CD4-positive, alpha-beta T cell treated with Interleukin-4 for 4 hours (primary cell): ENCODE data around the gene GSPT1.
"Not testable (repeated sequence)": the region's sequence is repeated elsewhere in the genome, so short reads cannot be mapped to it uniquely, and the experiment has no call there.

Source experiments
- DNase-seq: peaks from one replicate; pipeline ENCODE4 v3.0.0-alpha.2; 2020

Gene GSPT1

GRCh38 chr16:11851294-11852091, 64.3 kb downstream of the GSPT1 start, which contains the start of gene RSL1D1:
RSL1D1 (minus strand) TSS chr16:11851542; CDS start chr16:11851512, 30 bp downstream.
- peak; percentile 92 for DNase-seq

- no peak for DNase-seq
Observed at GRCh38 chr16:11848842-11849241, 66.9 kb downstream of the GSPT1 start.

- no peak for DNase-seq
Observed at GRCh38 chr16:11844499-11844898, 71.3 kb downstream of the GSPT1 start.

DNA sequence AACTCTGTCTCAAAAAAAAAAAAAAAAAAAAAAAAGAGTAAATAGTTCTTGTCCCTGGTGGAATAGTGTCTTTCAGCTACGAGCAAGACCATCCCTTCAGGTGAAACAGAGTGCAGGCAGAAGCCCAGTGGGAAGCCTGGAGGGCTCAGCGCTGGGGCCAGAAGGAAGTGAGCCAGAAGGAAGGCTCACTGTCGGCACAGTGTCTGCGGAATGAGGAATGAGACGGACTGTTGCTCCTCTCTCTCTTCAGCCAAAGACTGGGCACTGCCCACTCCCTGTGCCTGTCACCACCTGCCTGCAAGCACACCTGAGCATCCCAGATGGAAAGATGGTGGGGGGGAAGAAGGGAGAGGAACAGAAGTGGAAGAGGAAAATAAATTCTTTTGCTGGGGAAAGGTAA, 71.9 kb downstream of the GSPT1 start:
- DNase-seq = no peak

- no peak for DNase-seq
Observed at GRCh38 chr16:11843206-11843605, 72.5 kb downstream of the GSPT1 start.

GRCh38 chr16:11841026-11841425, 74.7 kb downstream of the GSPT1 start:
- DNase-seq = no peak

- DNase-seq = no peak
Observed at GRCh38 chr16:11836650-11837244, 79.0 kb downstream of the GSPT1 start.

DNA sequence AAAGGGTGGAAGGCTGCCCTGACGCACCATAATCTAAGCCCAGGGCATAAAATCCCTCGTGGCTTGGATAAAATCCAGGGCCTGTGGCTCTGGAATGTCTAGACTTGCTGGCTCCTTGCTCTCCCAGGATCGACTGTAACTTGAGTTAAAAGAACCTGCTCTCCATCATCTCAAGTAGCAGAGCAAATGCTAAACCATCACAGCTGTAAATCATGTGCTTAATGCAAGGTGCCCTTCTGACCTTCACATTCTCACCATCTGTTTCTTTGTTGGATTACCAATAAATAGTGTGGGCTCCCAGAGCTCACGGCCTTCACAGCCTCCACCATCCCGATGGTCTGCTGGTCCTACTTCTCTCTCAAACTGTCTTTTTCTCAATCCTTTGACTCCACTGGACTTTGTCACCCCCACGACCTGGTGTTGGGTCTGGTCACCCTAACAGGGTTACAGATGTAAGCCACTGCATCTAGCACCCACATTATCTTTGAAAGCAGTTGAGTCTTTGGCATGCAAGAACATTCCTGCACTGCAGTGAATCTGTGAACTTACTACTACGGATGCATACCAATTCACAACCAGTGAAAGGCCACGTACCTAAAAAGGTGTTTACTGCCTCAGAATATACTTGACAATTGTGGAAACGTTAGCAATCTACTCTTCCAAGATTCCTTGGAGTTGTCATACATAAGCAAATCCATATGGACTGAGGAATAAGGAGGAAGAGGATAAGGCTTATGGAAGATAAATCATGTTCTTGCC, 79.7 kb downstream of the GSPT1 start:
- DNase-seq = no peak

DNA sequence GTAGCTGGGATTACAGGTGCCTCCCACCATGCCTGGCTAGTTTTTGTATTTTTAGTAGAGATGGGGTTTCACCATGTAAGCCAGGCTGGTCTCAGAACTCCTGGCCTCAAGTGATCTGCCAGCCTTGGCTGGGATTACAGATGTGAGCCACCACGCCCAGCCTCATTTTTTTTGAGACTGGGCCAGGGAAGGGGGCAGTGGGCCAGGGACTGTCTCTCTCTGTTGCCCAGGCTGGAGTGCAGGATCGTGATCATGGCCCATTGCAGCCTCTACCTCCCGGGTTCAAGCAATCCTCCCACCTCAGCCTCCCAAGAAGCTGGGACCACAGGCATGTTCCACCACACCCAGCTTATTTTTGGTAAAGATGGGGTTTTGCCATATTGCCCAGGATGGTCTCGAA, 80.4 kb downstream of the GSPT1 start:
- DNase-seq = no peak

DNA sequence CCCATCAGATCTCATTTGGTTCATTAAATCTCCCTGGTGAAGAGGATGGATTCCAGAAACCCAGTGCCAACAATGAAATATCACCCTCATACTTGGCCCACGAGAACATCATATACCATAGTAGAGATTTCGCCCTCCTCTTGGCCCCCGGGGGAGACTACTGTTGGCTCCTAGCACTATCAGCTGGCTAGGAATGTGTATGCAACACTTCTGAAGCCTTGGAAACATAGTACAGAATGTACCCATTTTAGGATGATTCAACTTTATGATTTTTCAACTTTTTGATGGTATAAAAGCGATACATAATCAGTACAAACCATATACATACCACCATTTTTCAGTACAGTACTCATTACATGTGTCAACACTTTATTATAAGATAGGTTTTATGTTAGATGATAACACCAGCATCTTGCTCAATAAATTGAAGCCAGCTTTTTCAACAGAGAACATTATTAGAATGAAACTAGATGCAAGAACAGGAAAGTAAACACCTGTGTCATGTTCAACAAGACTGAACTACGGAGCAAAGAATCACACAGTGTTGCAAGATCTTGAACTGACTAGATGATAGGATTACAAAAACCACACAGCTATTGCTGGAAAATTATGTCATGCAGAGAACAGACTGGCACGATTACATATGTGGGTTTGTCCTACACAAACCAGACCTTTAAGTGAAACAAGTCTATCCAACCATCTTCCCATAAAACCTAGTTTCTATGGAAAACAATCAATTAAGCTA, 81.6 kb downstream of the GSPT1 start:
- DNase-seq = no peak

DNA sequence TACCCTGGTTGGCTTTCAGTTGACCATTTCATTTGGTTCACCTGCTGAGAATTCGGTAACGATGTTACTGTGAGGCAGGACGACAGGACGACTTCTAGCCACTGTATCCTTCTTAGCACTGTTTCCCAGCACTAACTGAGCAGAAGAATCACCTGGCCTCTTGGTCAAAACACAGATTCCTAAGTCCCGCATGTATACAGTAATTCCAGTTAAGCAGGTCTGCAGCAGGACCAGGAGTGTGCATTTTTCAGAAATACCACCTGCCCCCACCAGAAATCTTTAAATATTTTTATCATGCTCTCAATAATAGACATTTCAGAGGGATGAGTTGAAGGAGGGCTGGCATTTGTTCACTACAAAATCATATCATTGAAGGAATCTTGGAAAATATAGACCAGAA, 87.1 kb downstream of the GSPT1 start:
- no peak for DNase-seq

DNA sequence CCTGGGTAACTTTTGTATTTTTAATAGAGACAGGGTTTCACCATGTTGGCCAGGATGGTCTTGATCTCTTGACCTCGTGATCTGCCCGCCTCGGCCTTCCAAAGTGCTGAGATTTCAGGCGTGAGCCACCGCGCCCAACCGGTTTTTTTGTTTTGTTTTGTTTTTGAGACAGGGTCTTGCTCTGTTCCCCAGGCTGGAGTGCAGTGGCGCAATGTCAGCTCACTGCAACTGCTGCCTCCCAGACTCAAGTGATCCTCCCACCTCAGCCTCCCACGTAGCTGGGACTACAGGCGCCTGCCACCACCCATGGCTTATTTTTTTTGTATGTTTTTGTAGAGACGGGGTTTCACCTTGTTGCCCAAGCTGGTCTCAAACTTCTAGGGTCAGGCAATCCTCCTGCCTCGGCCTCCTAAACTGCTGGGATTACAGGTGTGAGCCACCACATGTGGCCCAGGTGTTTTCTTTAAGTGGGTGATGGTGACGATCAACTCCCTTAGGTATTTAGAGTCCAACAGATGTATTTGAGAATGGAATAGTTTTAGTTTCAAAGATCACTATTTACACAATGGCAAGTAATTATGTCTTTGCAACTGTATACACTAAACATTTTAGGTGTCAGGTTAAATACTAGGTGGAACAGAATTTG, 90.1 kb downstream of the GSPT1 start:
- not testable (repeated sequence) for DNase-seq

DNA sequence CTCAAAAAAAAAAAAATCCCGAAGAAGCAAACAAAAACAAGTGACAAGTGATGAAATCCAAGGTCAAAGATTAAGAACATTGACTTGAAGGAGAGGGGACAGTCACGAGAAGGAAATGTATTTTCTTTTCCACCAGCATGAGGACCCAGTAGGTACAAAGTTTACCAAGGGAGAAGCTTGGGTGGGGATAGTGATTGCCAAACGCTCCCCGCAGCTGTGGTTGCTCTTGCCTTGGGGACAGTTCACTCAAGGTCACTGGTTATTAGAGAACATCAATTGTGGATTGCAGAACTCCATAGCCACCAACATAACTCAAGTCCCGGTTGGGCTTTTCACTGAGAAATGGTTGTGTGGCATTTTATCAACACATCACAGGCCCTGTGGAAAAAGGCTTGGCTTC, 91.4 kb downstream of the GSPT1 start:
- DNase-seq = no peak

- DNase-seq = not testable (repeated sequence)
Observed at GRCh38 chr16:11823645-11824044, 92.1 kb downstream of the GSPT1 start.

GRCh38 chr16:11819798-11820197, 96.0 kb downstream of the GSPT1 start:
- no peak for DNase-seq

DNA sequence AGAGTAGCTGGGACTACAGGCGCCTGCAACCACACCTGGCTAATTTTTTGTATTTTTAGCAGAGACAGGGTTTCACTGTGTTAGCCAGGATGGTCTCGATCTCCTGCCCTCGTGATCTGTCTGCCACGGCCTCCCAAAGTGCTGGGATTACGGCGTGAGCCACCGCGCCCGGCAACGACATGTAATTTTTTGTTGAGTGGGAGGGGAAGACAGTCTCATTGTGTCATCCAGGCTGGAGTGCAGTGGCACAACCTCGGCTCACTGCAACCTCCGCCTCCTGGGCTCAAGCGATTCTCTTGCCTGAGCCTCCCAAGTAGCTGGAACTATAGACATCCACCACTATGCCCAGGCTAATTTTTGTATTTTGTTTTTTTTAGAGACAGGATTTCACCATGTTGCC, 96.8 kb downstream of the GSPT1 start:
- not testable (repeated sequence) for DNase-seq
